H1 (cell line): Measurements from ENCODE around the gene TMEM120B. TPM values are rescaled to one million over a fixed set of nuclear protein-coding genes. Genes with fewer than 3 reads are reported as not detected.

Experiments
- CTCF ChIA-PET: fragments of 300-600 bp; sonication (Branson Sonifier 250); formaldehyde crosslinking; loops from one replicate; lab custom pipeline; 2021; ENCODE audit not compliant: partially characterized antibody; lab: Charles Lee
- POLR2A ChIA-PET: fragments of 300-600 bp; sonication (Branson Sonifier 250); formaldehyde crosslinking; loops from one replicate; lab custom pipeline; 2021; ENCODE audit warnings: inconsistent platforms; ENCODE audit not compliant: partially characterized antibody; lab: Charles Lee
- DNase-seq, 2 experiments: peaks; one replicate each; pipeline versions ENCODE4 v3.0.0 to v3.0.0-alpha.2; 2010 to 2022; ENCODE audit warnings: low spot score in 2 of 2, low read depth in 1 of 2, mixed read lengths in 1 of 2
- FAIRE-seq: peaks from 2 replicates; lab custom pipeline; 2011; peaks lifted over from hg19 to GRCh38; lab: Jason Lieb, UNC
- H2AFZ ChIP-seq: 2 replicates; pipeline ENCODE4 v1.8.1; 2012; ENCODE audit warnings: low read length, inconsistent platforms
- H2AK5ac ChIP-seq: 2 replicates; pipeline ENCODE4 v1.6.1; 2013; ENCODE audit warnings: low read depth, low read length
- H2BK120ac ChIP-seq: replicated peaks from 2 replicates; pipeline ENCODE3; 2013; ENCODE audit warnings: low read depth, low read length, inconsistent platforms
- H2BK12ac ChIP-seq: 2 replicates; pipeline ENCODE4 v1.6.1; 2013; ENCODE audit warnings: low read depth, low read length
- H2BK15ac ChIP-seq: 2 replicates; pipeline ENCODE4 v1.6.1; 2013; ENCODE audit warnings: low read length
- H2BK20ac ChIP-seq: 2 replicates; pipeline ENCODE4 v1.6.1; 2013; ENCODE audit warnings: low read length
- H2BK5ac ChIP-seq: 2 replicates; pipeline ENCODE4 v1.6.1; 2013; ENCODE audit warnings: low read depth, low read length
- H3K14ac ChIP-seq: 2 replicates; pipeline ENCODE4 v1.6.1; 2013; ENCODE audit warnings: inconsistent platforms; ENCODE audit not compliant: insufficient read length
- H3K18ac ChIP-seq: 2 replicates; pipeline ENCODE4 v1.6.1; 2013; ENCODE audit warnings: low read length; ENCODE audit errors: extremely low read depth
- H3K23ac ChIP-seq: 2 replicates; pipeline ENCODE4 v1.6.1; 2013; ENCODE audit warnings: inconsistent platforms; ENCODE audit not compliant: insufficient read length
- H3K23me2 ChIP-seq: 2 replicates; pipeline ENCODE4 v1.6.1; 2013; ENCODE audit warnings: low read depth, low read length
- H3K27ac ChIP-seq: 2 replicates; pipeline ENCODE4 v1.6.1; 2011; ENCODE audit warnings: low read depth, low read length, inconsistent platforms
- H3K27me3 ChIP-seq, 4 experiments: replicated peaks in 1 of 4; 1 replicate in 1 of 4; 2 replicates in 3 of 4; pipeline versions ENCODE4 v1.6.1 to v1.8.1; 2011 to 2013; ENCODE audit warnings: low read length in 3 of 4, mild to moderate bottlenecking in 3 of 4, inconsistent platforms in 2 of 4, mixed read lengths in 2 of 4, moderate library complexity in 1 of 4; ENCODE audit not compliant: control insufficient read depth in 3 of 4, insufficient read depth in 3 of 4; ENCODE audit errors: extremely low read depth in 1 of 4
- H3K36me3 ChIP-seq, 4 experiments: 2 replicates each; pipeline versions ENCODE4 v1.6.1 to v1.8.1; 2011 to 2013; ENCODE audit warnings: mild to moderate bottlenecking in 4 of 4, low read length in 3 of 4, moderate library complexity in 2 of 4, control low read depth in 1 of 4, inconsistent platforms in 1 of 4; ENCODE audit not compliant: insufficient read depth in 4 of 4, control insufficient read depth in 2 of 4
- H3K4ac ChIP-seq: replicated peaks from 2 replicates; pipeline ENCODE3; 2013; ENCODE audit warnings: low read length, low read depth, mixed read lengths, inconsistent platforms; ENCODE audit not compliant: insufficient read length
- H3K4me1 ChIP-seq, 4 experiments: replicated peaks in 1 of 4; 1 replicate in 1 of 4; 2 replicates in 3 of 4; pipeline versions ENCODE4 v1.6.1 to v1.8.1; 2011 to 2013; ENCODE audit warnings: low read length in 3 of 4, inconsistent platforms in 2 of 4, mixed read lengths in 1 of 4; ENCODE audit not compliant: insufficient read depth in 4 of 4, control insufficient read depth in 3 of 4
- H3K4me2 ChIP-seq, 2 experiments: 2 replicates each; pipeline versions ENCODE4 v1.6.1 to v1.8.1; 2011 to 2013; ENCODE audit warnings: low read depth in 2 of 2, low read length in 2 of 2, control low read depth in 1 of 2, inconsistent platforms in 1 of 2, mild to moderate bottlenecking in 1 of 2; ENCODE audit not compliant: insufficient read depth in 1 of 2
- H3K4me3 ChIP-seq, 4 experiments: fragments of 200-600, 300-600 bp in 1 of 4; sonication (generic), shearing (Covaris generic), sonication (Bioruptor Twin) in 1 of 4; 2 replicates each; pipeline versions ENCODE4 v1.5.1 to v1.8.1; 2011 to 2016; ENCODE audit warnings: low read length in 4 of 4, low read depth in 3 of 4, control low read depth in 2 of 4, inconsistent platforms in 2 of 4, mild to moderate bottlenecking in 2 of 4, mixed read lengths in 1 of 4, moderate library complexity in 1 of 4; ENCODE audit not compliant: insufficient read depth in 2 of 4; ENCODE audit errors: extremely low read depth in 1 of 4
- H3K56ac ChIP-seq: replicated peaks from 2 replicates; pipeline ENCODE3; 2013; ENCODE audit warnings: low read depth, mild to moderate bottlenecking, mixed read lengths, low read length, inconsistent platforms; ENCODE audit not compliant: insufficient read length
- H3K79me1 ChIP-seq: 2 replicates; pipeline ENCODE4 v1.6.1; 2013; ENCODE audit warnings: low read depth, low read length, control low read depth
- H3K79me2 ChIP-seq, 2 experiments: 2 replicates each; pipeline versions ENCODE4 v1.6.1 to v1.8.1; 2012 to 2013; ENCODE audit warnings: low read length in 2 of 2, mild to moderate bottlenecking in 2 of 2, inconsistent platforms in 1 of 2; ENCODE audit not compliant: insufficient read depth in 2 of 2, control insufficient read depth in 1 of 2
- H3K9ac ChIP-seq, 4 experiments: replicated peaks in 1 of 4; 1 replicate in 1 of 4; 2 replicates in 3 of 4; pipeline versions ENCODE4 v1.6.1 to v1.8.1; 2011 to 2013; ENCODE audit warnings: low read depth in 3 of 4, low read length in 3 of 4, control low read depth in 2 of 4, mild to moderate bottlenecking in 2 of 4, moderate library complexity in 2 of 4, inconsistent platforms in 1 of 4; ENCODE audit errors: extremely low read depth in 1 of 4
- H3K9me3 ChIP-seq, 2 experiments: 2 replicates each; pipeline versions ENCODE4 v1.6.1 to v1.8.1; 2012 to 2013; ENCODE audit warnings: mild to moderate bottlenecking in 2 of 2, moderate library complexity in 2 of 2, control low read depth in 1 of 2, inconsistent platforms in 1 of 2, low read depth in 1 of 2, low read length in 1 of 2, mixed read lengths in 1 of 2; ENCODE audit not compliant: insufficient read depth in 2 of 2
- H4K20me1 ChIP-seq, 2 experiments: replicated peaks in 1 of 2; 2 replicates each; pipeline versions ENCODE3 to v1.8.1; 2011 to 2013; ENCODE audit warnings: inconsistent platforms in 2 of 2, low read length in 2 of 2, mild to moderate bottlenecking in 1 of 2; ENCODE audit not compliant: insufficient read depth in 2 of 2, control insufficient read depth in 1 of 2
- H4K5ac ChIP-seq: 2 replicates; pipeline ENCODE4 v1.6.1; 2013; ENCODE audit warnings: low read length, low read depth, mixed read lengths, inconsistent platforms; ENCODE audit not compliant: insufficient read length
- H4K8ac ChIP-seq: 2 replicates; pipeline ENCODE4 v1.8.0; 2013; ENCODE audit warnings: mild to moderate bottlenecking, moderate library complexity, low read length, inconsistent platforms; ENCODE audit not compliant: insufficient read depth; ENCODE audit errors: extremely low read depth
- H4K91ac ChIP-seq: replicated peaks from 2 replicates; pipeline ENCODE3; 2013; ENCODE audit warnings: low read length, mixed read lengths, inconsistent platforms; ENCODE audit not compliant: insufficient read length
- BRCA1 ChIP-seq: IDR thresholded peaks from 2 replicates; pipeline ENCODE4 v1.6.1; 2012; ENCODE audit warnings: low read depth, low read length, improper control_type of control experiment
- FOSL1 ChIP-seq: IDR thresholded peaks from 2 replicates; pipeline ENCODE4 v1.6.1; 2011; ENCODE audit warnings: mild to moderate bottlenecking, low read depth, low read length, moderate library complexity; ENCODE audit not compliant: insufficient read depth
- MAFK ChIP-seq: IDR thresholded peaks from 2 replicates; pipeline ENCODE4 v1.6.1; 2012; ENCODE audit warnings: low read depth, mild to moderate bottlenecking, improper control_type of control experiment, low read length
- RAD21 ChIP-seq, 2 experiments: IDR thresholded peaks in 1 of 2; conservative IDR thresholded peaks in 1 of 2; 2 replicates each; pipeline ENCODE4 v1.6.1; 2011; ENCODE audit warnings: low read depth in 2 of 2, low read length in 2 of 2, improper control_type of control experiment in 1 of 2, inconsistent platforms in 1 of 2, mild to moderate bottlenecking in 1 of 2, moderate library complexity in 1 of 2
- TBP ChIP-seq: IDR thresholded peaks from 2 replicates; pipeline ENCODE4 v1.6.1; 2011; ENCODE audit warnings: low read depth, low read length, improper control_type of control experiment
- TEAD4 ChIP-seq: IDR thresholded peaks from 2 replicates; pipeline ENCODE4 v1.6.1; 2012; ENCODE audit warnings: low read depth, low read length, inconsistent platforms, mixed read lengths
- WGBS, 2 experiments: shearing (Covaris generic) in 1 of 2; methylation state at CpG; one replicate each; pipeline versions ENCODE4 v1.1.6 to v1.1.7; 2013 to 2015; ENCODE audit warnings: low lambda C conversion rate in 2 of 2, mixed read lengths in 2 of 2, inconsistent platforms in 1 of 2, low coverage in 1 of 2, missing lambda C conversion rate in 1 of 2; ENCODE audit not compliant: insufficient replicate concordance in 2 of 2, insufficient coverage in 1 of 2, insufficient read length in 1 of 2; ENCODE audit errors: extremely low coverage in 1 of 2, missing lambda C conversion rate in 1 of 2; 5-methylcytosine and 5-hydroxymethylcytosine counted together
- polyA plus RNA-seq, 7 experiments: library from polyadenylated mRNA; depleted of rRNA in 3 of 7; stranded (reverse) in 5 of 7; unstranded in 2 of 7; fragments of >200 nt in 5 of 7; fragments of 200-250 nt in 2 of 7; gene quantifications; 1 replicate in 5 of 7; 2 replicates in 1 of 7; 4 replicates in 1 of 7; pipeline versions ENCODE4 v1.2.1 to v1.2.3, GENCODE V29; 2011 to 2013; ENCODE audit warnings: missing spikeins in 2 of 7, mixed read lengths in 2 of 7
- total RNA-seq: library from RNA; stranded (reverse); fragmentation: NEBNext Ultra II Directional; extraction: Animal tissue kit (Norgen Biotek cat#: 25700); gene quantifications from 2 replicates; pipeline ENCODE4 v1.2.1, GENCODE V29; 2021
- TF ChIP-seq, protein P1 (sequence below), 3 experiments: IDR thresholded peaks; 1 replicate in 2 of 3; 2 replicates in 1 of 3; pipeline versions ENCODE4 v1.5.1 to v1.6.1; 2011; ENCODE audit warnings: low read length in 3 of 3, mild to moderate bottlenecking in 3 of 3, inconsistent platforms in 2 of 3, low read depth in 1 of 3, moderate library complexity in 1 of 3; ENCODE audit not compliant: insufficient read depth in 1 of 3; ENCODE audit errors: control extremely low read depth in 1 of 3

TMEM120B gene
- total and polyA plus RNA-seq, 2 of the 8 experiments (the other 6 are each of a cell fraction or from before 2014, with no cell fraction given) = 22.0 to 29.1 TPM

DNA sequence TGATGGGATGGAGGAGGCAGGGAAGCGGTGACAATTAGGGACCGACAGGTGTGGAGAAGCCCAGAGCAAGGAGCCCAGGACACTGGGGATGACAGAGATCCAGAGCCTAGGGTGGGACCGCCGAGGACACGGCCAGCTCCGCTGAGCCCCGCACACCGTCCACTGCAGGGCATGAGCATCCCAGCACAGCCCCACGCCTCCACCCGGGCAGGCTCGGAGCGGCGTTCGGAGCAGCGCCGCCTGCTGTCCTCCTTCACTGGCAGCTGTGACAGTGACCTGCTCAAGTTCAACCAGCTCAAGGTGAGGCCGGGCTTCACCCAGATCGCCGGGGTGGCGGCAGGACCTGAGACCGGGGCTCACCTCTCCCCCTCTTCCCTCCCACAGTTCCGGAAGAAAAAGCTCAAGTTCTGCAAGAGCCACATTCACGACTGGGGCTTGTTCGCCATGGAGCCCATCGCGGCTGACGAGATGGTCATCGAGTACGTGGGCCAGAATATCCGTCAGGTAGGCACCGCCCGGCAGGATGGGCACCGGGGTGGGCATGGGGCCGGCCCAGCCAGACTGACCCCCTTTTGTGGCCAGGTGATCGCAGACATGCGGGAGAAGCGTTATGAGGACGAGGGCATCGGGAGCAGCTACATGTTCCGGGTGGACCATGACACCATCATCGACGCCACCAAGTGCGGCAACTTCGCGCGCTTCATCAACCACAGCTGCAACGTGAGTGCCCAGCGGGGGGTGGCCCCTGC lies 115.0 kb downstream of the TMEM120B start:
- H3K79me1 ChIP-seq = no peaks in the 10 kb centered on the region
- peaks cover 3 to 48% (median 20%) of the 10 kb centered on the region in 4 experiments; a peak in 7 of 8 replicates for H3K36me3 ChIP-seq
- peak overlapping the region; percentile 14; the same call in 1 of the 2 replicates for H4K8ac ChIP-seq
- WGBS, 2 experiments = 95% methylated on average over 36 of the region's 48 CpGs; no CpG with 5 or more reads in 1 of the 2 experiments
- TF ChIP-seq, protein P1, sequence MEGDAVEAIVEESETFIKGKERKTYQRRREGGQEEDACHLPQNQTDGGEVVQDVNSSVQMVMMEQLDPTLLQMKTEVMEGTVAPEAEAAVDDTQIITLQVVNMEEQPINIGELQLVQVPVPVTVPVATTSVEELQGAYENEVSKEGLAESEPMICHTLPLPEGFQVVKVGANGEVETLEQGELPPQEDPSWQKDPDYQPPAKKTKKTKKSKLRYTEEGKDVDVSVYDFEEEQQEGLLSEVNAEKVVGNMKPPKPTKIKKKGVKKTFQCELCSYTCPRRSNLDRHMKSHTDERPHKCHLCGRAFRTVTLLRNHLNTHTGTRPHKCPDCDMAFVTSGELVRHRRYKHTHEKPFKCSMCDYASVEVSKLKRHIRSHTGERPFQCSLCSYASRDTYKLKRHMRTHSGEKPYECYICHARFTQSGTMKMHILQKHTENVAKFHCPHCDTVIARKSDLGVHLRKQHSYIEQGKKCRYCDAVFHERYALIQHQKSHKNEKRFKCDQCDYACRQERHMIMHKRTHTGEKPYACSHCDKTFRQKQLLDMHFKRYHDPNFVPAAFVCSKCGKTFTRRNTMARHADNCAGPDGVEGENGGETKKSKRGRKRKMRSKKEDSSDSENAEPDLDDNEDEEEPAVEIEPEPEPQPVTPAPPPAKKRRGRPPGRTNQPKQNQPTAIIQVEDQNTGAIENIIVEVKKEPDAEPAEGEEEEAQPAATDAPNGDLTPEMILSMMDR (IDR thresholded peaks at IDR 0.05; ENCODE audit: control extremely low read depth in 1 of 3, insufficient read depth in 1 of 3, low read depth in 1 of 3, low read length in 3 of 3) = peak in 2 of 3 experiments; percentile 16 to 20; a peak in 2 of 4 replicates
- TF ChIP-seq RAD21 (IDR thresholded peaks at IDR 0.05 in 1 of 2, conservative IDR thresholded peaks at IDR 0.05 in 1 of 2; ENCODE audit: low read depth in 2 of 2, low read length in 2 of 2) = peak in 1 of 2 experiments; percentile 19; a peak in 1 of 4 replicates
- TF ChIP-seq BRCA1 = no peak
- TF ChIP-seq FOSL1 = no peak
- TF ChIP-seq TBP = no peak
- TF ChIP-seq TEAD4 = no peak
- TF ChIP-seq MAFK = no peak
- no peak overlapping the region for H3K18ac ChIP-seq
- H4K20me1 ChIP-seq = peaks cover 0 to 9% of the 10 kb centered on the region in 2 experiments
- no peak overlapping the region for H2AFZ ChIP-seq
- no peak overlapping the region for H4K5ac ChIP-seq
- POLR2A ChIA-PET = interaction anchor here (0.7 to 6.4 kb wide), 9 partner anchors 9 to 62 kb away, joined by 3 to 50 read pairs (median 5); partner anchors contain the start of genes RHOF and SETD1B
- H3K27me3 ChIP-seq = no peaks in the 10 kb centered on the region
- no peak overlapping the region for H2BK12ac ChIP-seq
- no peaks in the 10 kb centered on the region for H3K23me2 ChIP-seq
- no peak overlapping the region for H3K9ac ChIP-seq
- H2BK20ac ChIP-seq = no peak overlapping the region
- H3K9me3 ChIP-seq = no peaks in the 10 kb centered on the region
- no peaks in the 10 kb centered on the region for H3K4me1 ChIP-seq
- H3K4ac ChIP-seq = no peak overlapping the region
- H3K56ac ChIP-seq = no peak overlapping the region
- H2BK15ac ChIP-seq = no peak overlapping the region
- FAIRE-seq (no peak), DNase-seq (no peak)
- no peak overlapping the region for H3K23ac ChIP-seq
- no peak overlapping the region; the same call in 1 of the 2 replicates for H2BK5ac ChIP-seq
- H3K4me2 ChIP-seq = no peak overlapping the region
- H4K91ac ChIP-seq = no peak overlapping the region
- H3K79me2 ChIP-seq = no peaks in the 10 kb centered on the region
- no peak overlapping the region for H3K14ac ChIP-seq
- CTCF ChIA-PET = interaction anchor here (0.7 to 14.5 kb wide), 15 partner anchors 9 to 204 kb away, joined by 3 to 163 read pairs (median 3); partner anchors contain the start of genes CFAP251 and RHOF
- no peak overlapping the region for H3K4me3 ChIP-seq
- H2BK120ac ChIP-seq = no peak overlapping the region
- H3K27ac ChIP-seq = no peak overlapping the region
- H2AK5ac ChIP-seq = no peak overlapping the region
